ENCODE results near the gene PTPN13.
A peak's percentile ranks its signal among the peaks of the same experiment; 100 is the strongest.

PTPN13 gene

GRCh38 chr4:86592553-86593249 lies 1.4 kb upstream of the PTPN13 start:
- DNase-seq (ENCODE audit: low read depth), result no peak

GRCh38 chr4:86594559-86595425 lies 677 bp downstream of the PTPN13 start:
- peak; percentile 82 for DNase-seq (ENCODE audit: low read depth)

- DNase-seq (ENCODE audit: low read depth), result no peak
Measured at GRCh38 chr4:86595426-86595805, 1.3 kb downstream of the PTPN13 start.

- no peak for DNase-seq (ENCODE audit: low read depth)
Measured at GRCh38 chr4:86596807-86597206, 2.7 kb downstream of the PTPN13 start.

GRCh38 chr4:86600007-86600653 lies 6.0 kb downstream of the PTPN13 start:
- no peak for DNase-seq (ENCODE audit: low read depth)

GRCh38 chr4:86603311-86603885 lies 9.3 kb downstream of the PTPN13 start:
- no peak for DNase-seq (ENCODE audit: low read depth)

- no peak for DNase-seq (ENCODE audit: low read depth)
Measured at GRCh38 chr4:86606809-86607208, 12.7 kb downstream of the PTPN13 start.

GRCh38 chr4:86608757-86609375 lies 14.8 kb downstream of the PTPN13 start:
- no peak for DNase-seq (ENCODE audit: low read depth)

GRCh38 chr4:86611757-86612156 lies 17.6 kb downstream of the PTPN13 start:
- no peak for DNase-seq (ENCODE audit: low read depth)

- DNase-seq (ENCODE audit: low read depth), result no peak
Measured at GRCh38 chr4:86613734-86614133, 19.6 kb downstream of the PTPN13 start.

- DNase-seq (ENCODE audit: low read depth), result no peak
Measured at GRCh38 chr4:86614865-86615264, 20.8 kb downstream of the PTPN13 start.

- DNase-seq (ENCODE audit: low read depth), result no peak
Measured at GRCh38 chr4:86615501-86615900, 21.4 kb downstream of the PTPN13 start.

GRCh38 chr4:86619656-86620055 lies 25.5 kb downstream of the PTPN13 start:
- no peak for DNase-seq (ENCODE audit: low read depth)

GRCh38 chr4:86621435-86621834 lies 27.3 kb downstream of the PTPN13 start:
- no peak for DNase-seq (ENCODE audit: low read depth)

- no peak for DNase-seq (ENCODE audit: low read depth)
Measured at GRCh38 chr4:86626066-86626465, 32.0 kb downstream of the PTPN13 start.

- DNase-seq (ENCODE audit: low read depth), result no peak
Measured at GRCh38 chr4:86627462-86628135, 33.5 kb downstream of the PTPN13 start.

GRCh38 chr4:86630629-86631028 lies 36.5 kb downstream of the PTPN13 start:
- no peak for DNase-seq (ENCODE audit: low read depth)

- no peak for DNase-seq (ENCODE audit: low read depth)
Measured at GRCh38 chr4:86631166-86631565, 37.1 kb downstream of the PTPN13 start.

GRCh38 chr4:86633854-86634253 lies 39.7 kb downstream of the PTPN13 start:
- DNase-seq (ENCODE audit: low read depth), result no peak

- DNase-seq (ENCODE audit: low read depth), result no peak
Measured at GRCh38 chr4:86640469-86640868, 46.4 kb downstream of the PTPN13 start.

GRCh38 chr4:86641516-86642090 lies 47.5 kb downstream of the PTPN13 start:
- no peak for DNase-seq (ENCODE audit: low read depth)
